Neural progenitor cell (in vitro differentiated cells): ENCODE results near the gene ARPC4. TPM values are rescaled to one million over a fixed set of nuclear protein-coding genes. Genes with fewer than 3 reads are reported as not detected.
"Not testable (repeated sequence)": the region's sequence is repeated elsewhere in the genome, so short reads cannot be mapped to it uniquely, and the experiment has no call there.

Experiments used
- DNase-seq: peaks from one replicate; pipeline ENCODE4 v3.0.0-alpha.2; 2016; ENCODE audit warnings: low spot score
- H2AFZ ChIP-seq: fragments of 200-600 bp; sonication (generic); replicated peaks from 2 replicates; pipeline ENCODE4 v1.6.1; 2016; ENCODE audit warnings: antibody characterized with exemption
- H3F3A ChIP-seq: fragments of 200-600 bp; sonication (generic); 2 replicates; pipeline ENCODE4 v1.6.1; 2016; ENCODE audit warnings: antibody characterized with exemption, low read depth
- H3K27ac ChIP-seq: fragments of 200-600 bp; sonication (generic); 2 replicates; pipeline ENCODE4 v1.5.1; 2016; ENCODE audit warnings: mild to moderate bottlenecking
- H3K27me3 ChIP-seq: fragments of 200-600 bp; sonication (generic); 2 replicates; pipeline ENCODE4 v1.6.1; 2016; ENCODE audit warnings: mild to moderate bottlenecking, moderate library complexity
- H3K36me3 ChIP-seq: fragments of 200-600 bp; sonication (generic); 2 replicates; pipeline ENCODE4 v1.5.1; 2016
- H3K4me1 ChIP-seq: fragments of 200-600 bp; sonication (generic); 2 replicates; pipeline ENCODE4 v1.6.1; 2016; ENCODE audit warnings: mixed run types
- H3K4me2 ChIP-seq: fragments of 200-600 bp; sonication (generic); 2 replicates; pipeline ENCODE4 v1.6.1; 2016
- H3K4me3 ChIP-seq: fragments of 200-600 bp; sonication (generic); 2 replicates; pipeline ENCODE4 v1.5.1; 2016
- H3K79me2 ChIP-seq: fragments of 200-600 bp; sonication (generic); 2 replicates; pipeline ENCODE4 v1.6.1; 2016; ENCODE audit warnings: low read depth
- H3K9ac ChIP-seq: fragments of 200-600 bp; sonication (generic); 2 replicates; pipeline ENCODE4 v1.6.1; 2016
- H3K9me3 ChIP-seq: fragments of 200-600 bp; sonication (generic); 2 replicates; pipeline ENCODE4 v1.5.1; 2016; ENCODE audit warnings: low read depth
- H4K20me1 ChIP-seq: fragments of 200-600 bp; sonication (generic); 2 replicates; pipeline ENCODE4 v1.6.1; 2016; ENCODE audit warnings: low read depth
- H3K27ac Mint-ChIP-seq: 3 replicates; pipeline ENCODE4 v1.8.0; 2021; ENCODE audit warnings: mixed read lengths
- H3K27me3 Mint-ChIP-seq: 2 replicates; pipeline ENCODE4 v1.8.0; 2022; ENCODE audit warnings: low read depth, mild to moderate bottlenecking, inconsistent platforms, moderate library complexity, mixed read lengths; ENCODE audit not compliant: insufficient read depth
- H3K36me3 Mint-ChIP-seq: 3 replicates; pipeline ENCODE4 v1.8.0; 2021; ENCODE audit warnings: mixed read lengths
- H3K4me1 Mint-ChIP-seq: 3 replicates; pipeline ENCODE4 v1.8.0; 2021; ENCODE audit warnings: mixed read lengths
- H3K4me3 Mint-ChIP-seq: 3 replicates; pipeline ENCODE4 v1.8.0; 2021; ENCODE audit warnings: mild to moderate bottlenecking, moderate library complexity, mixed read lengths
- H3K9me3 Mint-ChIP-seq: 3 replicates; pipeline ENCODE4 v1.8.0; 2020; ENCODE audit warnings: mixed read lengths
- CTCF ChIP-seq: fragments of 200-600 bp; sonication (generic); IDR thresholded peaks from 2 replicates; pipeline ENCODE4 v1.5.1; 2017; ENCODE audit warnings: antibody characterized with exemption, mild to moderate bottlenecking
- EZH2 ChIP-seq: fragments of 200-600 bp; sonication (generic); IDR thresholded peaks from 2 replicates; pipeline ENCODE4 v1.6.1; 2017; ENCODE audit warnings: antibody characterized with exemption, mild to moderate bottlenecking, moderate library complexity
- EZH2phosphoT487 ChIP-seq: fragments of 200-600 bp; sonication (generic); IDR thresholded peaks from 2 replicates; pipeline ENCODE4 v1.6.1; 2017; ENCODE audit warnings: antibody characterized with exemption
- total RNA-seq: library from RNA; depleted of rRNA; stranded (reverse); fragments of >200 nt; gene quantifications from 2 replicates; pipeline ENCODE4 v1.2.3, GENCODE V29; 2015; ENCODE audit warnings: low replicate concordance

Gene ARPC4
- total RNA-seq, 1 donor from 2014 or later, result 126 TPM

GRCh38 chr3:9846931-9847488 lies 54.1 kb downstream of the ARPC4 start:
- no peaks in the 10 kb centered on the region for H3K79me2 ChIP-seq
- Mint-ChIP-seq H3K27ac (no peak overlapping the region), H3K36me3 (peaks cover 6% of the 10 kb centered on the region)

GRCh38 chr3:9847870-9848269 lies 55.0 kb downstream of the ARPC4 start:
- H3K27me3 ChIP-seq, result peaks cover 13% of the 10 kb centered on the region
- not testable (repeated sequence) for H3K4me3 ChIP-seq, H3F3A ChIP-seq, DNase-seq, H3K36me3 ChIP-seq, H3K4me2 ChIP-seq, H3K27ac ChIP-seq, H3K27ac Mint-ChIP-seq, H4K20me1 ChIP-seq, H2AFZ ChIP-seq, H3K9me3 Mint-ChIP-seq, H3K4me3 Mint-ChIP-seq, H3K27me3 Mint-ChIP-seq, H3K9me3 ChIP-seq, H3K4me1 Mint-ChIP-seq, H3K4me1 ChIP-seq, H3K9ac ChIP-seq, H3K36me3 Mint-ChIP-seq, H3K79me2 ChIP-seq

More at GRCh38 chr3:9846931-9847488, 54.1 kb downstream of the ARPC4 start:
- no peaks in the 10 kb centered on the region for H4K20me1 ChIP-seq
- no peak for TF ChIP-seq EZH2
- no peak for TF ChIP-seq EZH2phosphoT487
- TF ChIP-seq CTCF, result no peak
- no peak overlapping the region for H2AFZ ChIP-seq
- no peak overlapping the region for H3K4me2 ChIP-seq
- no peaks in the 10 kb centered on the region for H3K36me3 ChIP-seq
- Mint-ChIP-seq H3K4me3 (no peak overlapping the region), H3K4me1 (peaks cover 14% of the 10 kb centered on the region), H3K9me3 (no peaks in the 10 kb centered on the region), H3K27me3 (peaks cover 3% of the 10 kb centered on the region)
- peaks cover 6% of the 10 kb centered on the region for H3F3A ChIP-seq
- no peak overlapping the region for H3K27ac ChIP-seq
- no peak overlapping the region for H3K4me3 ChIP-seq
- no peaks in the 10 kb centered on the region for H3K9me3 ChIP-seq
- peaks cover 3% of the 10 kb centered on the region for H3K4me1 ChIP-seq
- no peak for DNase-seq
- H3K27me3 ChIP-seq, result peaks cover 5% of the 10 kb centered on the region
- H3K9ac ChIP-seq, result no peak overlapping the region

- peak; percentile 71 for TF ChIP-seq CTCF
- not testable (repeated sequence) for H3K4me3 Mint-ChIP-seq, H3K27me3 Mint-ChIP-seq
Observed at GRCh38 chr3:9848860-9849259, 56.0 kb downstream of the ARPC4 start.

GRCh38 chr3:9851383-9851782 lies 58.5 kb downstream of the ARPC4 start:
- Histone ChIP-seq H3K27me3 (peaks cover 23% of the 10 kb centered on the region), H3K4me1 (peaks cover 18% of the 10 kb centered on the region)
- not testable (repeated sequence) for H3F3A ChIP-seq, H3K27ac ChIP-seq, H3K9me3 ChIP-seq, H3K9me3 Mint-ChIP-seq, H3K27ac Mint-ChIP-seq, H3K36me3 ChIP-seq, H3K4me3 ChIP-seq, DNase-seq, H4K20me1 ChIP-seq, H3K9ac ChIP-seq, H3K36me3 Mint-ChIP-seq, H2AFZ ChIP-seq, H3K4me3 Mint-ChIP-seq, H3K4me2 ChIP-seq, H3K79me2 ChIP-seq
- Mint-ChIP-seq H3K4me1 (peaks cover 22% of the 10 kb centered on the region), H3K27me3 (peaks cover 13% of the 10 kb centered on the region)

More at GRCh38 chr3:9848860-9849259, 56.0 kb downstream of the ARPC4 start:
- H3K4me3 ChIP-seq, H3K79me2 ChIP-seq, H3K9me3 ChIP-seq, H3K27ac ChIP-seq, H3K9me3 Mint-ChIP-seq, H3K36me3 ChIP-seq, H3K27ac Mint-ChIP-seq, H3F3A ChIP-seq, H4K20me1 ChIP-seq, H3K36me3 Mint-ChIP-seq, H3K4me2 ChIP-seq, H2AFZ ChIP-seq, H3K9ac ChIP-seq: not testable (repeated sequence)
- Histone ChIP-seq H3K27me3 (peaks cover 18% of the 10 kb centered on the region), H3K4me1 (peaks cover 11% of the 10 kb centered on the region)
- peak; percentile 24 for DNase-seq
- peaks cover 15% of the 10 kb centered on the region for H3K4me1 Mint-ChIP-seq

GRCh38 chr3:9851926-9852325 lies 59.0 kb downstream of the ARPC4 start:
- H3K9ac ChIP-seq, H3K4me3 ChIP-seq, H3K36me3 Mint-ChIP-seq, H3K9me3 Mint-ChIP-seq, DNase-seq, H3K27ac ChIP-seq, H4K20me1 ChIP-seq, H3K9me3 ChIP-seq, H3K4me3 Mint-ChIP-seq, H3K27ac Mint-ChIP-seq, H2AFZ ChIP-seq, H3F3A ChIP-seq, H3K79me2 ChIP-seq, H3K36me3 ChIP-seq, H3K4me2 ChIP-seq: not testable (repeated sequence)
- Mint-ChIP-seq H3K4me1 (peaks cover 22% of the 10 kb centered on the region), H3K27me3 (peaks cover 14% of the 10 kb centered on the region)
- peaks cover 18% of the 10 kb centered on the region for H3K4me1 ChIP-seq
- H3K27me3 ChIP-seq, result peaks cover 23% of the 10 kb centered on the region
